VCaP (cell line): ENCODE measurements around the gene MAD2L2.

Experiments
- H3K27ac ChIP-seq: fragments of 450-650 bp; 2 replicates; pipeline ENCODE4 v1.5.1; 2017
- TF ChIP-seq, protein P1 (sequence below): fragments of 450-650 bp; conservative IDR thresholded peaks from 2 replicates; pipeline ENCODE4 v1.5.1; 2017; ENCODE audit warnings: mild to moderate bottlenecking, moderate library complexity

Gene MAD2L2

DNA sequence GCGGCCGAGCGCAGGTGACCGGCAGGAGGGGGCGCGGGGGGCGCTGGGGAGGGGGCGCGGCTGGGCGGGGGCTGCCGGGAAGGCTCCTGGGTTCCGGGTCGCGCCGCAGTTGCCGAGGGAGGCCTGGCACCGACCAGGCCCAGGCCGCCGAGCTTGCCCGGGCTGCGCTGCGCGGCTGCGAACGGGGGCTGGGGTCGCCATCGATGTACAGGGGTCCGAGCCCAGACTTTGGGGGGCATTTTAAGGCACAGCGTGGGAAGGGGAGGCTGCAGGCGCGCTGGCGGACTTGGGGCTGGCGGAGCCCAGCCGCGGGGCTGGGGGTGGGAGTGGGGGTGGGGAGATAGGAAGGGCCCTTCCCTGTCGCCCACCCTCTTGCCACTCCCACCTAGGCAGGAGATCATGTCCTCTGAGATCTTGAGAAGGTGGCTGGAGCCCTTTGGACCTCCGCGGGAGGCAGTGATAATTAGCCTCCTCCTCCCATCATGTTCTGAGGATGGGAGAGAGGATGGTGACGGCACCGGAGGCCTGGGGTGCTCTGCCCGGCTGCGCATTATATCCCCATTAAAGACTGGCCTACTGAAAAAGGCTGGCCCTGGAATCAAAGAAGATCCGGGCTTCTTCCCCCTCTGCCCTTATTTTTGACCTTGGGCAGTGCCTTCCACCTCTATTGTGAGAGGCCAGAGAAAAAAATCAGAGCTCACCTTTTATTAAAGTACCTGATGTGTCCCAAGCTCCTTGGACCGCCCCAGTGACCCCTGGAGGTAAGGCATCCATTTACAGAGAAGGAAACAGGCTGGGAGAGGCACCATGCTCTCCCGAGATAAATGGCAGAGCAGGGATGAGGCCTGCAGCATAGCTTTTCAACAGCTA, 25.8 kb downstream of the MAD2L2 start:
- TF ChIP-seq, protein P1, sequence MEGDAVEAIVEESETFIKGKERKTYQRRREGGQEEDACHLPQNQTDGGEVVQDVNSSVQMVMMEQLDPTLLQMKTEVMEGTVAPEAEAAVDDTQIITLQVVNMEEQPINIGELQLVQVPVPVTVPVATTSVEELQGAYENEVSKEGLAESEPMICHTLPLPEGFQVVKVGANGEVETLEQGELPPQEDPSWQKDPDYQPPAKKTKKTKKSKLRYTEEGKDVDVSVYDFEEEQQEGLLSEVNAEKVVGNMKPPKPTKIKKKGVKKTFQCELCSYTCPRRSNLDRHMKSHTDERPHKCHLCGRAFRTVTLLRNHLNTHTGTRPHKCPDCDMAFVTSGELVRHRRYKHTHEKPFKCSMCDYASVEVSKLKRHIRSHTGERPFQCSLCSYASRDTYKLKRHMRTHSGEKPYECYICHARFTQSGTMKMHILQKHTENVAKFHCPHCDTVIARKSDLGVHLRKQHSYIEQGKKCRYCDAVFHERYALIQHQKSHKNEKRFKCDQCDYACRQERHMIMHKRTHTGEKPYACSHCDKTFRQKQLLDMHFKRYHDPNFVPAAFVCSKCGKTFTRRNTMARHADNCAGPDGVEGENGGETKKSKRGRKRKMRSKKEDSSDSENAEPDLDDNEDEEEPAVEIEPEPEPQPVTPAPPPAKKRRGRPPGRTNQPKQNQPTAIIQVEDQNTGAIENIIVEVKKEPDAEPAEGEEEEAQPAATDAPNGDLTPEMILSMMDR: no peak

DNA sequence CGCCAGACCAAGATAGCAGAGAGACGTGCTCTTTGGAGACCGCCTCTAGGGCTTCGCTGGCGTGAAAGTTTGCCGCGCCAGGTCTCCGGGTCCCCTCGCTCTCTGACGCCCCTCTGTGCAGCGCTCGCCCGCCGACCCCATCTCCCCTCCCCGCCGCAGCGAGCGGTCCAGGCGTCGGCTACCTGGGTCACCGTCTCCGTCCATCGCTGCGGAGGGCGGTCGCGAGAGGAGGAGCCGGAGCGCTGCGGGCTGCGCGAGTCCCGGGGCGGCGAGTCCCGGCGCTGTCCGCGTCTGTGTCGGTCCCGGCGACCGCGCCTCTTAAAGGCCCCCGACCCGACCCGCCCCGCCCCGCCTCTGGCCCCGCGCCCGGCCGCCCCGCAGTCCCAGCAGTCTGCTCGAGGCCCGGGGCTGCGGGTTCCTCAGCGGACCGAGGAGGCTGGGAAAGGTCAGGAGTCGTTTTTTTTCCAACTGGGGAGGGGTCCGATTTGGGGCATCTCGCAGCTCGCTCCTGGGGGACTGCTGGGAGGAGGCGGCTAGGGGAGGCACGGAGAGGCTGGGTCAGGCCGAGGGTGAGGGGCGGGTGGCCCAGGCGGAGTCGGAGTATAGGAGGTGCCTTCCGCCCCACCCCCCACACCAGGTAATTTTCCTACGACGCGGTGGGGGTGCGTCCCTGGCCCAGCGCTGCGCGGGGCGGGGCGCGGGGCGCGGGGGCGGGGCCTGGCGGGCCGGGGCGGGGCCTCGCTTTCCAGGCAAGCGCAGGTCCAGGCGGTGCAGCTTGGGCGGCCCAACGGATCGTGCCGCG, 26.6 kb downstream of the MAD2L2 start, which contains the start of the genes FBXO2 and FBXO44:
TSS of gene FBXO2 (minus strand) at position 293 of the 802 bp plus-strand sequence. CDS start at position 204, 89 bp downstream.
TSS of gene FBXO44 (plus strand) at position 741 of the 802 bp plus-strand sequence. CDS start 959 bp downstream, outside the sequence.
- TF ChIP-seq, protein P1: no peak
- H3K27ac ChIP-seq: peak within 1 kb of the TSS; percentile 67; the same call in 1 of the 2 replicates

More for the DNA sequence above, 25.8 kb downstream of the MAD2L2 start:
- H3K27ac ChIP-seq: peak overlapping the region; percentile 67; the same call in 1 of the 2 replicates

DNA sequence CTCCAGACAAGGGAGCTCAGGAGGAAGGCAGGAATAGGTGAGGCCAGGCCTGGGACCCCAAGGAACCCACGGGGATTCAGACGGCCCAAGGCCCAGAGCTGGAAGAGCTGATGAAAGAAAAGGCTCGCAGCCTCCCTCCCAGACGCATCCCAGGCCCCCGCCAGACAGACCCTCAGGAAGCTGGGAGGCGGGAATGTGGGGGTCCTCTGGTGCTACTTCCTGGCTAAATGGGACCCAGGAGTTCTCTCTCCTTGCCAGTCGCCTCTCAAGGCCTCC, 27.1 kb downstream of the MAD2L2 start:
- TF ChIP-seq, protein P1: no peak
- peak overlapping the region; percentile 67; the same call in 1 of the 2 replicates for H3K27ac ChIP-seq

DNA sequence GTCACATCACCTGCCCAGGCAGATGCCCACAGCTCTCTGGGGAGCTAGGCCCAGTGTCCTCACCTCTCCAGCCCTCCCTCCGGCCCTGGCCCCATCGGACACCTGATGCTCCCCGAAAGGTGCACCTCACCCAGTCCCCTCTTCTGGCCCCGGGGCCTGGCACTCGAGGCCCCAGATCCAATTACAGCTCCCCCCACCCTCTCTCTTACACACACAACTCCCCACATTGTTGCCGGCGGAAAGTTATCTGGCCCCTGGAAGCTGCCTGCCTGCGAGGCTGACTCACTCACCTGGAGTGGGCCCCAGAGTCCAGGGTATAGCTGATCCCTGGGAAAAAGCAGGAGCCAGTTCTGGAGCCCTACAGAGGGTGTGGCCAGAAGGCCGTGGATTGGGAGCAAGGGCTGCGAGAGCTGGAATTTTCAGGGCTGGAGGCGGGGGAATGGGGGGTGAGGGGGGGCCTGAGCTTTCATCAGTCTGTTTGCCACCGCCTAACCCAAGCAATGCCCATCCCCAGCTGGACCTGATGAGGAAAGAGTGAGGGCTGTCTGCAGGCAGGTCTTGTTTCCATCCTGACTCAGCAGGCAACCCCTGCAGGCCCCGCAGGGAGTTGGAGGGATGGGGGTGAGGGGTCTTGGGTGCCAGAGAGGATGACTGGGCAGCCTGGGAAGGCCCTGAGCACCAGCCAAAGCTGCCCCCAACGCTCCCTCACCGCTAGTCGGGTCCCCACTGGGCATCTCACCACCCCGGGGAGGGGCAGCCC, 27.7 kb downstream of the MAD2L2 start:
- TF ChIP-seq, protein P1: no peak
- no peak overlapping the region; the same call in 1 of the 2 replicates for H3K27ac ChIP-seq

DNA sequence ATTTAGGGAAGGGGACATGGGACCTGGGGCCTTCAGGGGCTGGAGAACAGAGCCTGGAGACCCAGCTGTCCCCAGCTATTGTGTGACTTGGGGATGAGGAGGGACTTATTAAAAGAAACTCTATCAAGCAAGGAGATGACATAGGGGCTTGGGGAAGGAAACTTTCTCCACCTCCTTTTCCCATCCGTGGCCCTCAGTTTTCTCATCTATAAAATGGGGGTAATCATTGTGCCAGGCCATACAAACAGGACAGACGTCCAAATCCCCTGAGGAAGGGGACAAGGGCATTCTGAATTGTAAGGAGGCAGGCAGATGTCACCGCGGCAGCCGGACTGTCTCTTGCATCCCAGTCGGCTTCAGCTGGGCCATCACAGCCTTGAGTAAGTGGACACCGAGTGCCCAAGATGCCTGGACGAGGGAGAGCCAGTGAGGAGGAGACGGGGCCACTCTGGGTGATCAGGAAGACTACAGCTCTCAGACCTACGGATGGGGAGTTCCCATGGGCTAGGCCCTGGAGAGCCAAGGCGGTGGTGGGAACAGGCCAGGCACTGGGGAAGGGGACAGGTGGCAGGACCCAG, 28.7 kb downstream of the MAD2L2 start:
- H3K27ac ChIP-seq: no peak overlapping the region
- TF ChIP-seq, protein P1: no peak

DNA sequence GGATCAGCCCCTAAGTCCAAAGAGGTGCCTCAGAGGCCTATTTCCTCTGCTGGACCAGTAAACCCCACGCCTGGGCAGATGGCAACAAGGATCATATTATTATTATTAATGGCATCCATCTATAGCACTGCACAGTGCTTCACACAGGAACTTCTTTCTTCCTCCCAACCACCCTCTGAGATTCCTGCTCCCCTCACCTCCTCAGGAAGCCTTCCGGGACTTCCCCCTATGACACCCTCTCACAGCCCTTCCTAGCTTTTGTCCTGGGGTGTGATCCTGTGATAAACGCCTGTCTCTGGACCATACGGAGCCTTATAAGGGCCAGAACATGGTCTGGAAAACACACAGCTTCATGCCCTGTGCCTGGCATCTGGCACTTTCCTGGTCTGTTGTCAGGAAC, 29.9 kb downstream of the MAD2L2 start:
- peak overlapping the region; percentile 52; the same call in 1 of the 2 replicates for H3K27ac ChIP-seq

More for the DNA sequence above, 29.9 kb downstream of the MAD2L2 start:
- TF ChIP-seq, protein P1: no peak
